ENCODE measurements around the gene TIMM13.

TIMM13 gene

DNA sequence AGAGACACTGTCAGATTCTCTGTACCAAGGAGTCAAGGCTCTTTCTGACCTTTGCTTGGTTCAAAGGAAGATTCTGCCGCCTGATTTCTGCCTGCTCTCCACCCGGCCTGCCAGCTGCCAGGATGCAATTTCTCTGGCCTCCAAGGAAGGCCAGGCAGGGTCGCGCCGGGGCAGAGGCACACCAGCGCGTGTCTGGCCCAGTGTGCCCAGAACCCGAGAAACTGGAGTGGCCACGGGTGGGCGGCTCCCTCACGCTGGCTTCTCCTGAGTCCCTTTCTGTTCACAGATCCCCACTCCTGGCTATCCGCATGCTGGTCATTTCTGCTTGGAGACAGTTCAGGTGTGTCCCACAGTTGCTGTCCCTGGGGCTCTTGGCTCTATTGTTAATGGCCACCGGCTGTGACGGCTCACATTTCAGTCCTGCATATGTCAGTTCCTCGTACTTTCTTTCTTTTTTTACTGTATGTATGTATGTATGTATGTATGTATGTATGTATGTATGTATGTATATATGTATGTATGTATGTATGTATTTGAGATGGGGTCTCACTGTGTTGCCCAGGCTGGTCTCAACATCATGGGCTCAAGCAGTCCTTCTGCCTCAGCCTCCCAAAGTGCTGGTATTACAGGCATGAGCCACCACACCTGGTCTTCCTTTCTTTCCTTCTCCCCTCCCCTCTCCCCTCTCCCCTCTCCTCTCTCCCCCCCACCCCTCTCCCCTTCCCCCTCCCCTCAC is 50.4 kb downstream of the TIMM13 start:
- DNase-seq, result no peak

All from stimulated activated CD8-positive, alpha-beta memory T cell treated with anti-CD3 and anti-CD28 coated beads, Interleukin-4, amount 100 ng/mL, for 48 hours (primary cell).